COR-L47 (cell line): ENCODE results near the gene HSPG2.
"Not testable (repeated sequence)": the region's sequence is repeated elsewhere in the genome, so short reads cannot be mapped to it uniquely, and the experiment has no call there.

Experiments used
- DNase-seq: peaks from one replicate; lab custom pipeline; 2025; lab: John Stamatoyannopoulos, UW

The HSPG2 gene

DNA sequence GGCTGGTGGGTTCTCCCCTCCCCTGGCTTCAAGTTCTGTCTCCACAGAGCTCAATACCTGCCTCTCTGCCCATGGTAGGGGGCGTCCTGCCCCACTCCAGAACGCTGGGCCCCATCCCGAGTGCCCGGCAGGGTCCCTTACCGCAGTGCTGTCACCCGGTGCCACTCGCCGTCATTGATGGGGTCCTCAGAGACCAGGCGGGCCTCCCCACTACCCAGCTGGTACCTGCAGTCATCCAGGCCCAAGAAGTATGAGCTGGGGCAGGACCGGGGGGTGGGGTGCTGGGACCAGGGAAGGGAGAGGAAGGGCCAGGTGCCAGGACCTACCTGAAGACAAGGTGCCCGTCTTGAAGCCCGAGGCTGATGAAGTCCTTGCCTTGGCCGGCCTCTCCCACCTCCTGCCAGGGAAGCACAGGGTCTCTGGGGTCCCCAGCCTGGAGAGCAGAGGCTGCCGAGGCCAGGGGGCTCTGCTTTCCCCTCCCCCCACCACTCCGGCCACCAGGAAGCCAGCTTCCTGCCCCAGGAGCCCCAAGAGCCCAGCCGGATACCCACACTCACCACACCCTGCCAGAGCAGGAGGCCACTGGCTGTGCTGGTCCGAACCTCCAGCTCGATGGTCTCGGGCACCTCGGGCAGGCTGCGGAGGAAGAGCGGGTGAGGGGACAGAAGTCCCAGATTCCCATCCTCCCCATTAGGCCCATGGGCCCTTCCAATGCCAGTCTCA lies 113.0 kb downstream of the HSPG2 start:
- no peak for DNase-seq

DNA sequence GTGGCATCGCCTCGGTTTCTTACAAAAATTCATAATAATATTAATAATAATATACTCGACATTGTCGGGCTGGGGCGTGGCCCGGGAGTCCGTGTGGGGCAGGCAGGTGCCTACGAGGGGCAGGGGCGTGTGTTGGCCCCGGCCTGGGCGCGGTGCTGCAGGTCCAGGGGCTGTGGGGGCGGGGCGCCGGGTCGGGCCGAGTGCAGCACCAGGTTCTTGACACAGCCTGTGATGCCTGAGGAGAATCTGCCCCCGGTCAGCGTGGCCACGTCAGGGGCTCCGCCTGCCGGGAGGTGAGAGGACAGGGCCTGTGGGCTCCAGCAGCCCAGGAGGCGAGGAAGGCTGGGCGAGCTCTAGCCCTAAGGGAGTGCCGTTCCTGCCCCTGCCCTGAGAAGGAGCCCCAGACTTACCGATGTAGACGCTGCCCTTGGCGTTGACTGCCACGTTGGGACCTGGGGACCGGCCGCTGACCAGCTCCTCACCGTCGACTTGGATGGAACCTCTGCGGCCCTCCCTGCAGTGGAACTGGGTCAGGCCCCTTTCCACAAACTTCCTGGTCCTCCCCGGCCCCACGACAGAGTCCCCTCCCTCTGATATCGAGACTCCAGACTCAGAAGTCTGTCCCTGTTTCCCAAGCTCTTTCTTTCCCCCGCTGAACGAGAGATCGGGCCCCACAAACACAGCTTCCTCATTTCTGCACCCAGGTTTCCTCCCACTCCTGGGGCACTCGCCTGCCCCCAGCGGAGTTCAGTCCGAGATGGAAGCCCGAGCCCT lies 113.7 kb downstream of the HSPG2 start:
- DNase-seq: no peak

DNA sequence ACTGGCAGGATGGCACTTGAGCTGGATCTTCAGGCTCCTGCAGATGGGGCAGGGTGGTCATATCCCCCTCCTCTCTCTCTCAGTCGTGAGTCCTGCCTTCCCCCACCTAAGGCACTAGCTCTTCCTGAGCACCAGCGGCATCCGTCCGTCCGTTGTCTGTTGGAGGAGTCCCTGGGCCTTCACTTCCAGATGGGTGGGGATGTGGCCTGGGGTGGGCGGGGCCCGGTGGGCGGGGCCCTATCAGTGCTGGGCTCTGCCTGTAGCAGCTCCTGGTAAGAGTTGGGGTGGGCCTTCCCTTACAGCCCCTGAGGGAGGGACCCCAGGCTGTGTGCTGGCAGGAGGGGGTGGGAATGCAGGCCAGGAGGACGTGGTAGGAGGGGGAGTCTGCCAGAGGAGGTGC lies 114.8 kb downstream of the HSPG2 start:
- no peak for DNase-seq

DNA sequence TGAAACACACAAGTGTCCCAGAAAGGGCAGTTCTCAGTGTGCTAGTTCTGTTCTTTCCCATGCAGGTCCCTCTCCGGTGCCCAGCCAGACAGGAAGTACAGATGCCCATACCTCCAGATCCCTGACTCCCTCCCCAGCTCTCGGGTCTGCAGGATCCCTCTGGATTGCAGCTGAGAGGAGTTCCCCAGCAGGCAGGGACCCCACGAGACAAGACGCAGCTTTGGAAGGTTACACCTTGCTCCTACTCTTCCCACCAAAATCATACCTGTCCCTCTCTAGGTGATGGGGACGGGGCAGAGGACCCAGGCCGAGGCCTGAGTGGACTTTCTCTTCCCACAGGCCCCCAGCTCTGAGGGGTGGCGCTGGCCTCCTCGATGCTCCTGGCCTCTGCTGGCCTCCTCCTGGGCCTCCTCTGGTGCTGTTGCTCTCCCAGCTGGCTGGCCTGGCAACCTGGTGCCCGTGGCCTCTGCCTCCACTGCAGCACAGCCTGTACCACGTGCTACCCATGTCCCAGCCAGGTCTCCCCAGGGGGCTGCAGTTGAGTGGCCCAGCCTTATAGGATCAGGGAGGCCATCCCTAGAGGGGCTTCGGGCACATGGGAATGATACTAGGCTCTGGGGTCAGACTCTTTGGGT lies 115.6 kb downstream of the HSPG2 start:
- DNase-seq: no peak

DNA sequence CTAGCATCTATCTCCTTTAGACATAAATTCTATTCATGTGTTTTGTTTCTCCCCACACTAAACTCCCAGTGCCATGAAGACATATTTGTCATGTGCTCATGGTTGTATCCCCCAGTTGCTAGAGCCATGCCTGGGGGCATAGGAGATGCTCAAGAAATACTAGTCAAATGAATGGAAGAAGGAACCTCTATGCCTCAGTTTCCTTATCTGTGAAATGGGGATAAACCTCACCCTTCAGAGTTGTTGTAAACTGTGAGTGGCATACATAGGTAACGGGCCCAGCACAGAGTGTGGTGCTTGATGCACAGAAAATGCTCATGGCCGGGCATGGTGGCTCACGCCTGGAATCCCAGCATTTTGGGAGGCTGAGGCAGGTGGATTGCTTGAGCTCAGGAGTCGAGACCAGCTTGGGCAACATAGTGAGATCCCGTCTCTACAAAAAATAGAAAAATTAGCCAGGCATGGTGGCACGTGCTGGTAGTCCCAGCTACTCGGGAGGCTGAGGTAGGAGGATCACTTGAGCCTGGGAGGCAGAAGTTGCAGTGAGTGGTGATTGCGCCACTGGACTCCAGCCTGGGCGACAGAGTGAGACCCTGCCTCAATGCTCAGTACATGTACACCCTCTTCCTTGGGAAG lies 116.4 kb downstream of the HSPG2 start:
- no peak for DNase-seq

DNA sequence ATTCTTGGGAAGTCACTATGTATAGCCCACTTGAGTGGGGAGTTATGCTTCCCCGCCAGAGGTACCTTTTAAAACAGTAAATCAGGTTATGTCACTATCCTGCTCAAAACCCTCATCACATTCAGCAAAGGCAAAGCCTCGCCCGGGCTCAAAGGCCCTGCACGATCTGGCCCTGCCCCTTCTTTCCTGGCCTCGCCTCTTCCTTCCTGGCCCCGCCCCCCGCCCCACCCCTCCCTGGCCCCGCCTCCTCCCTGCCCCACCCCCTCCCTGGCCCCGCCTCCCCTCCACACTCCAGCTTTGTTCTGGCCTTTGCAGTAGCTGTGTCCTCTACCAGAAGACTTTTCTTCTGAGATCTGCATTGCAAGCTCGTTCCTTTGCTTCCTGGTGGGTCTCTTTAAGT lies 118.5 kb downstream of the HSPG2 start:
- no peak for DNase-seq

DNA sequence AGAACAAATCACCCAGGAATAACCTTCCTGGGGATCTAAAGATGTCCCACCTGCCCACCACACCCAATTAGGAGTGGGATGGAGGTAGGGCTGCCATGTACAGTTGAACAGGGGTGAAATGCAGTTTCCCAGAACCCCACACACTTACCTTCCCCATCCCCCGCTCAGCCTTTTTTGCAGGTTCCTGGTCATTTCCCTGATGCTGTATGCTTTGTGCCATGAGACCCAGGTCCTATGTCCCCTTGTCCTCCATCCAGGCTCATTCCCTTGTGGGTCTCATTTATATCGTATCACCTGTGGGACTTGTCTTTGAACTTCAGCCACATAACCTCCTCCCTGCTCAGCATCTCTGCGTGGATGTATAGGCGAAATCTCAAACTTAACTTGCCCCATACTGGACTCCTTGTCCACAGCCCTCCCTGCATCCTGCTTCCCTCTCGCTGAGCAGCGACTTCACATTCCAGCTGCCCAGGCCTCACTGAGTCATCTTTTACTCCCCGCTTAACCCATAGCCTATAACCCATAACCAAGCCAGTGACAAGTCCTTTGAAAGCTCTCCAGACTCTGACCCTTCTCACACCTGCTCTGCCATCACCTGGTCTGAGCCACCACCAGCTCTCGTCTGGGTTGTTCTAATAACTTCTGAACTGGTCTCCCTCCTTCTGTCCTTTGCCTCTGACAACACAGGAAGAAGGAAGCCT lies 120.4 kb downstream of the HSPG2 start:
- no peak for DNase-seq

DNA sequence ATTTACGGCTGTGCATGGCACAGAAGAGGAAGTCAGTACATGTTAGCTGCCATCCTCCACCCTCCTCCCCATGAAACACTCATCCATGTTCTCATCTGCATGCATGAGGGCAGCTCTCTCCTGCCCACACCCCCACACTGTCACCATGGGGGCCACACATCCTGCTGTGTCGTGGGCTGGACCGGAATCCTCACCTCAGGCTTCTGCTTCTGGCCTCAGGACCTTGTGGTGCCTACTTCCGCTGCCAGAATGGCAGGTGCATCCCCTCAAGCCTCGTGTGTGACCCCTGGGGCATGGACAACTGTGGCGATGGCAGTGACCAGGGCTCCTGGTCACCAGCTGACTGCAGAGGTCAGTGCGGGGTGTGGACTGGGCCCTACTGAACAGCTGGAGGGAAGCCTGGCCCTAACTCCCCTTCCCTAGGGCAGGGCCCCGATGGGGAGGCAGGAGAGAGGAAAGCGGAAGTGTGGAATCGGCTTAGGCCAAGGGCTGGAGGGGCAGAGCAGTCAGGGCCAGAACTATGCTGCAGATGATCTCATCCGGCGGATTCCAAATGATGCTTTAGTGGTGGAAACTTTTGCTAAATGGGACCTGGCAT lies 121.3 kb downstream of the HSPG2 start:
- DNase-seq: no peak

DNA sequence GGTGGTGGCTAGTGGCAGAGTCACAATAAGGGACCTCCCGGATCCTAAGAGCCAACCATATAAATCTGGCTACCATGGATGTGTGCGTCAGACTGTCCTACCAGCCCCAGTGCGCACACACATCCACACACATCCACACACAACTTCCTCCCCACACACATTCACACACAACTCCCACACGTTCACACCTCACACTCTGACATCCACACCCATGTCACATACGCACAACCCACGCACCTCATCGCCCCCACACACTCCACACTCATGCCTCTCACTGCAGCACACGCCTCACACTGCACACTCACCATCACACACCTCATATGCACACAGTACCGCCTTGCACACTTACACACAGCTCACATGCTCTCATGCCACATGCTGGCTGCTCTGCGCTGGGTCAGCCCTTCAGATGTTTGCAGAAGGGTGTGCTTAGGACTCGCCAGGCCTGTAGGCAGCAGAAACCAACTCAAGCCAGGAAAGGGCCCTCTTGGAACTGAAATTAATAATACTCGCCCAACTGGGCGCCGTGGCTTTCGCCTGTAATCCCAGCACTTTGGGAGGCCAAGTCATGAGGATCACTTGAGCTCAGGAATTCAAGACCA lies 122.0 kb downstream of the HSPG2 start:
- no peak for DNase-seq

DNA sequence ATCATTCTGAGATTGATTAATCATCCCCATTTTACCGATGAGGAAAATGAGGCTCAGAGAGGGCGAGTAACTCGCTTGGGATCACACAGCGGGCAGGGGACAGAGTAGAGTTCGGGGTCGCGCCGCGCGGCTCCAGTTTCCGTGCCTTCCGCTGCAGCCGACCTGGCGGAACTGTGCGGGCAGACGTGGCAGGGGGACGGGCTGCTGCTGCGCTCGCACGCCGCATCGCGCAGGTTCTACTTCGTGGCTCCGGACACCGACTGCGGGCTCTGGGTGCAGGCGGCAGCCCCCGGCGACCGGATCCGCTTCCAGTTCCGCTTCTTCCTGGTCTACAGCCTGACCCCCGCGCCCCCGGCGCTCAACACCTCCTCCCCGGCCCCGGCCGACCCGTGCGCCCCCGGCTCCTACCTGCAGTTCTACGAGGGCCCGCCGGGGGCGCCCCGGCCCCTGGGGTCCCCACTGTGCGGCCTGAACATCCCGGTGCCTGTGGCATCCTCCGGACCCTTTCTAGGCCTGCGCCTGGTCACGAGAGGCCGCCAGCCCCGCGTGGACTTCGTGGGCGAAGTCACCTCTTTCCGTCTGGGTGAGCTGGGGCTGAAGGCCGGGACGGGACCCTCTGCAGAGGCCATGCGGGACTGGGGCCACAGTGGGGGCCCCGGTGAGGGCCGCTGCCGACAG lies 122.7 kb downstream of the HSPG2 start:
- DNase-seq: no peak

DNA sequence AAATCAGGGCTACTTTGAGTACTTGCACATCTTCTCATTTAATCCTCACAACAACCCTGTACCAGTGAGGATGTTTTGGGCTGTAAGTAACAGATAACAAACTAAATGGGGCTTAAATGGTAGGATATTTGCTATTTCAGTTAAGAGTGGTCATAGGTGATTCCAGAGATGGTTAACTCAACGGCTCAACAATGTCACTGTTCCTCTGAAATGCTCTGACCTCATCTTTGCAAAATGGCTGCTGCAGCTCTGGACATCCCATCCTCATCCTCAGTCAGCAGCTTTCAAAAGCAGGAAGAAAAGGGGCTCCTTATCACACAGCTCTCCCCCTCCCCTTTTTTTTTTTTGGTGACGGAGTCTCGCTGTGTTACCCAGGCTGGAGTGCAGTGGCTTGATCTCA lies 123.6 kb downstream of the HSPG2 start:
- no peak for DNase-seq

DNA sequence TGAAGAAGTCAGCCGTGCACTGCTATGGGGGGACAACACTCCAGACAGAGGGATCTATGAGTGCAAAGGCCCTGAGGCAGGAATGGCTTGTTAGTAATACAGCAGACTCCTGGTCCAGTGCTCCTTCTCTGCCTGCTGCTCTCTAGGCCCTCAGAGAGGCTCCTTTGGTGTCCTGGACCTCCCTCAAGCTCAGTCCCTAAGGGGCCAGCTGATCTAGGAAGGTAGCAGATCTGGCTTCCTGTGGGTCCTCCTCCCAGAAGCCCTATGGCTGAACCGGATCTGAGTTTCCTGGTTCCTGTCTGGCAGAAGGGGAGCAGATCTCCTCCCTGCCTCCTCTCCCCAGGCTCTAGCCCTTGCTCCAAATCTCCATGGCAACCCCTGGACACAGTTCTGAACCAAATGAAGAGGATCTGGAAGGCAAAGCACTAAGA lies 125.2 kb downstream of the HSPG2 start, which contains the start of gene LDLRAD2:
TSS of gene LDLRAD2 (plus strand) at position 391 of the 431 bp plus-strand sequence. CDS start 187 bp downstream, outside the sequence.
- DNase-seq: no peak

DNA sequence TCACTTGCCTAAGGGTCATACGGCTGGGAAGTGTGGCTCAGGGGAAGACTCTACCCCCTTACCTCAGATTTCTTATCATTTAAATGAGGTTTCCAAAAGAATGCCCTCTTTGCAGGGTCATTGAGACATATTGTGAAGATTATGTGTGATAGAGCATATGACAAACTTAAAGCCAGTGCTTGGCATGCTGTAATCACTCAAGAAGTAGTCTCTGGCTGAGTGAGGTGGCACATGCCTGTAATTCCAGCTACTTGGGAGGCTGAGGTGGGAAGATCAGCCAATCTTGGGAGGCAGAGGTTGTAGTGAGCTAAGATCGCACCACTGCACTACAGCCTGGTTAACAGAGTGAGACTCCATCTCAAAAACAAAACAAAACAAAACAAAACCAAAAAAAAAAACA lies 132.6 kb downstream of the HSPG2 start:
- DNase-seq: no peak

DNA sequence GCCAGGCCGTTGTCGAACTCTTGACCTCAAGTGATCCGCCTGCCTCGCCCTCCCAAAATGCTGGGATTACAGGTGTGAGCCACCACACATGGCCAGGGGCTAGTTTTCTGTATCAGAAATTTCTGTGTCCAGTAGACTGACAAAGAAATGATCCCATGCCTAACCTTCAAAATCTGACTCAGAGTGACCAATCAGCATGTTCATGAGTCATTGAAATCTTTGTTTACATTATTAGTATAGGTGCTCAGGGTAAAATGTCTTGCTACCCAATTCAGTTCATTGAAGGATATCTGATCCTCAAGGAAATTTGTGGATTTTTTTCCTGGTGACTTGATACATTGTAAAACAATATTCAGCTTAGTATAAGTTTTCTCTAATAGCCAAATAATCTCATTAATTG lies 136.0 kb downstream of the HSPG2 start:
- no peak for DNase-seq

DNA sequence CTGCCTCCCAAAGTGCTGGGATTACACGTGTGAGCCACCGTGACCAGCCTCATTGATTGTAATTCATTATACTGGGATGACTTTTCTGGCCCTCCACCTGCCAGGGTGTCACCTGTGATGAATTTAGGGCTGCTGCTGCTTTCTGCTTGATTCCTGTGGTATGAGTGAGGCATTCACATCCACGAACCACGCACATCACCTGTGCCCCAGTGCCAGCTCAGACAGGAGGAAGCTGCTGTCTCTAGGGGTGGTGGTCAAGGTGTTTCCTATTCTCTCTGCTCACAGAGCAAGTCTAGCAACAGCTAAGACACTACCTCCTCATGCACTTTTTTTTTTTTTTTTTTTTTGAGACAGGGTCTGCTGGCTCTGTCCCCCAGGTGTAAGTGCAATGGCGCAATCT lies 137.4 kb downstream of the HSPG2 start:
- no peak for DNase-seq

DNA sequence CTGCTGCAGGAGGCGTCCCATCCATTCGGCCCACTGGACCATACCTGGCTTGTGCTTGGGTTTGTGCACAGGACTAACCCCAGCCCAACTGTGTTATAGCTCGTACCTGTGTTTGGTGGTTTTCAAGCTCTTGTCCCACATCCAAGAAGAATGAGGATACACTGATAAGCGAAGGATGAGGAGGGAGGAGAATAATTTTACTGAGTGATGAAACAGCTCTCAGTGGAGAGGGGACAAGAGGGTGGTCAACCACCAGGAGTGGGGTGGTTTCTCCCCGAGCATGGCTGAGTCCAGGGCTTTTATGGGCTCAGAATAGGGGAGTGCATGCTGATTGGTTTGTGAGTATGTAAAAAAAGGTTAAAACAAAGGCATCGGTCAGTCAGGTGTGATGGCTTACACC lies 142.0 kb downstream of the HSPG2 start:
- no peak for DNase-seq

DNA sequence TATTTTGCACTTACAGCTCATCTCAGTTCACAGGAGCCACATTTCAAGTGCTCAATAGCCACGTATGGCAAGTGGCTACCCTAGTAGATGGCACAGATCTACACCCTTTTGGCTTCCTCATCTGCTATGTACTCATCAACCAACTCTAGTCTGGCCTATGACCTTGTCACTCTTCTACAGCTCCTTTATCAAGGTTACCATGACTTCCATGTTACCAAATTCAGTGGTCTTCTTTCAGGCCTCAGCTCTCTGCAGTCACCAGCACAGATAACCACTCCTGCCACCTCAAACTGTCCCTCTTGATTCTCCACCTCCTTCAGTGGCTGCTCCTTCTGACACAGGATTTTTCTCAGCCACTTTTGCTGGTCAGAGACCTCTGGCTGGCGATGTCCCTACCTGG lies 142.5 kb downstream of the HSPG2 start:
- no peak for DNase-seq

DNA sequence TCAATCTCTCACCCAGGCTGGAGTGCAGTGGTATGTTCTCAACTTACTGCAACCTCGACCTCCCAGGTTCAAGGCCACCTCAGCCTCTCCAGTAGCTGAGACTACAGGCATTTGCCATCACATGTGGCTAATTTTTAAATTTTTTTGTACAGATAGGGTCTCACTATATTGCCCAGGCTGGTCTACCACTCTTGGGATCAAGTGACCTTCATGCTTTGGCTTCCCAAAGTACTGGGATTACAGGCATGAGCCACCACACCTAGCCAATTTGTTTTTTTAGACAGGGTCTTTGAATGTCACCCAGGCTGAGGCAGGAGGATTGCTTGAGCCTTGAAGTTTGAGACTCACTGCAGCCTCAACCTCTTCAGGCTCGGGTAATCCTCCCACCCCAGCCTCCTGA lies 144.0 kb downstream of the HSPG2 start:
- DNase-seq: no peak

DNA sequence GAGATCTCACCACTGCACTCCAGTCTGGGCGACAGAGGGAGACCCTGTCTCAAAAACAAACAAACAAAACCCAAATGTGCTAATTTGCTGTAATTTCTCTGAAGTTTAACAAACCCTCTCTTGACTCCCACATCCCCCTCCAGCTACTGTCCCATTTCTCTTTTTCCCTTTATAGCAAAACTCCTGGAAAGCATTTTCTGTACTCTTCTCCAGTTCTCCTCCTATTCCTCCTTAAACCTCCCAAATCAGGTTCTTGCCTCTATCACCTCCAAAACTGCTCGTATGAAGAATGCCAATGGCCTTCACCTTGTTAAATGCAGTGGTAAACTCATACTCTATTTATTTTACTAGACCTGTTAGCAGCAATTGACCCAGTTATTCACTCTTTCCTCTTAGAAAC lies 150.5 kb downstream of the HSPG2 start:
- DNase-seq: no peak

DNA sequence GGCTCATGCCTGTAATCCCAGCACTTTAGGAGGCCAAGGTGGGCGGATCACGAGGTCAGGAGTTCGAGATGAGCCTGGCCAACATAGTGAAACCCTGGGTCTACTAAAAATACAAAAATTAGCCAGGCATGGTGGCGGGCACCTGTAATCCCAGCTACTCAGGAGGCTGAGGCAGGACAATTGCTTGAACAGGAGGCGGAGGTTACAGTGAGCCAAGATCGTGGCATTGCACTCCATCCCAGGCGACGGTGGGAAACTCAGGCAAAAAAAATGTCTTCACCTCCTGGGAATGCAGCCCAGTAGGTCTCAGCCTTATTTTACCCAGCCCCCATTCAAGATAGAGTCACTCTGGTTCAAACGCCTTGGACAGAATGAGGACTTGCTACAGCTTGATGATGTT lies 151.3 kb downstream of the HSPG2 start:
- not testable (repeated sequence) for DNase-seq
